HG03521 (cell line): ENCODE data around the gene CNTN4.

Experiments used
- ATAC-seq: cut with Tn5 transposase; IDR thresholded peaks from one replicate; pipeline ENCODE4 v1.9.1; 2021; ENCODE audit warnings: mild to moderate bottlenecking, moderate library complexity; ENCODE audit not compliant: unreplicated experiment

Gene CNTN4

DNA sequence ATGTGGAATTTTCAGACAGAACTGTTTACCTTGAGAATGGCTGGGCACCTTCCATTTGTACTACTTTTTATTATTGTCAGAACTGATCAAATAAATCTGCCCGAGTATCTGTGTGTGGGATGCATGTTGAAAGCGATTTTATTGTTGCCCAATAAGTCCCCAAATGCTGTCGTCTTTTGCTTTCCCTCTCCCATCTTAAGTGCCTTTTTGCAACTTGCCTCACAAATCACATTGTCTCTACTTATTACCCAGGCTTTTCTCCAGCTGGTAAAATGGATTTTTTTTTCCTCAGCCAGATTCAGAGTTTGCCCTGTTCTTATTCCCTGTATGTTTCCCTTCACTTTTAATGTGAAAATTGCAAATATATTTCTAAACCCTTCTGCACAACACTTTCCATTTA, 163.1 kb downstream of the CNTN4 start:
- ATAC-seq: no peak

DNA sequence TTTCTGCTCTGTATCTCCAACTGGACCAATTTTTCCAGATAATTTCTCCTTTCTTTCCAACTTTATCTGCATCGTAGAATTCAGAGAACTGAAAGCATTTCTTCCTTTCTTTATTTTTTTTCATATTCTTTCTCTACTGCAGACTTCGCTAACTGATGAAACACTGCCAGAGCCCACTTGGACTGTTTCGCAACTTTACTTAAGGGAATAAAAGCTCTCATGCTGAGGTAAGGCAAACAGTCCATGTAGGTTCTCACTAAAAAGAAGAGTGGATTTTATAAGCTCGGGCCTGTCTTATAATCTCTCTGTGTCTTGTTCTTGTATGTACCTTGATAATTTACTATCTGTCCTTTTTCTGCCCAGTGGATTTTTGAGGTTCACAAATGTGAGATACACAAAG, 163.5 kb downstream of the CNTN4 start:
- no peak for ATAC-seq

DNA sequence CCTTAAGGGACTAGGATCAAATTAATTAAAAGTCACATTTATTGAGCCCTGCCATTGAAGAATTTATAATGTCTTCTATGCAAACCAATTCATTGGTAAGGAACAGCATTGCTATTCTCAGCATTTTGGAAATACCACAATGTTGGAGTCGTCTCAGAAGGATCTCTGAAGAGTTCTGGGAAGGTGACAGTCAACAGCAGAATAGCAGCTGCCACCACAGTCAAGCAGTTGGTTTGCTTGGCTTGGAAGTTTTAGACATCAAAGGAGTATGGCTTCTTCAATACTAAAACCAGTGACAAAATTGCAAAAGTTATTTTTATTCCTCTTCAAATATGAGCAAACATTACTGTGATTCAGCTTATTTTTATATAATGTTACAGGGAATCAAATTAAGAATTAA, 167.9 kb downstream of the CNTN4 start:
- ATAC-seq: no peak

DNA sequence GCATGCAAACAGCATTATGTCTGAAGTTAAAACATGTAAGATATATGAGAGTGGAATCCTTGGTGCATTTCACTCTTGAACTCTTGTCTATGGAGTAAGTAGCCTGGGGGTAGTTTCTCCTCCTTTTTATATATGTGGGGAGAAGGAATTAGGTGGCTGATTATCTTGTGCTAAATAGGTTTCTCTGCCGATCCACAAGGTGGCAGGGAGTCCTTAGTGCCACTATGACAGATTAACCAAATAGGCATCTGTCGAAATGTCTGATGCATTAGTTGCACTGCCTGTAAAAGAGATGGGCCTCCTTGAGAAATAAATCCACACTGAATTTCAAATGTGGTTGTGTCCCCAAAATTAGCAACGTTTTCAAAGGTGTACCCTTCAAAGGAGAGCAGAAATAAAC, 170.1 kb downstream of the CNTN4 start:
- no peak for ATAC-seq

DNA sequence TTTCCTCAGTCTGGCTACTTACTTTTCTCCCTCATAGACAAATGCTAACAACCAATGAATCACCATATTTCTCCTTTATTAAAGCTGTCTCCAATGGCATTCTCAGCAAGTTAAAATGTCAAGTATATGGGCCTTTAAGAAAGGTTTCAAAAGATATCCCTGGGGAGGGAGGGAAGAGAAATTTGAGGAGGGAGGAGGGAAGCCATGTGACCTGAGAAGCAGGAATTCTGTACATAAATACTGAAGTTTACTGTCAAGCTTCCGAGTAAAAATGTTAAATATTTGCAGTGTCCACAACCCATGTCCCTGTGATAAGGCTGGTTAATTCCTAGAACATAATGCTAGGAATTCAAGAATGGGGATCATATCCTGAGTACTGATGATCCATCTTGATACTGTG, 175.9 kb downstream of the CNTN4 start:
- ATAC-seq: no peak

DNA sequence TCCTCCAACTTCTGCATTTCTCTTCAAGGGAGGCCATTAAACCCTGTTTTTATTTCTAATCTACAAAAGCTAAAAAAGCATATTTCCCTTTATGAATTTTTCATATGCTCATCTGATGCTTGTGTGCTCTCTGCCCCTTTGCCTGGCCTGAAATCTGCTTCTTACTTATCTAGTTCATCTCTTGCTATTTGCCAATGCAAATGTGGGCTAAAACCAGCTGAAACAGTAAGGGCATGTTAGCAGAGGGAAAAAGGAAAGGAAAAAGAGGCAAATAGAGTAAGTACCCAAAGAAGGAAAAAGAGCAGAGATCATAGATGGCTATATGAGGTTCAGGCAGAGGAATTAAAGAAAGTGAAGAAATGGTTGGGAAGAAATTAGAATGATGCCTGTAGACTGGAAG, 185.2 kb downstream of the CNTN4 start:
- no peak for ATAC-seq

DNA sequence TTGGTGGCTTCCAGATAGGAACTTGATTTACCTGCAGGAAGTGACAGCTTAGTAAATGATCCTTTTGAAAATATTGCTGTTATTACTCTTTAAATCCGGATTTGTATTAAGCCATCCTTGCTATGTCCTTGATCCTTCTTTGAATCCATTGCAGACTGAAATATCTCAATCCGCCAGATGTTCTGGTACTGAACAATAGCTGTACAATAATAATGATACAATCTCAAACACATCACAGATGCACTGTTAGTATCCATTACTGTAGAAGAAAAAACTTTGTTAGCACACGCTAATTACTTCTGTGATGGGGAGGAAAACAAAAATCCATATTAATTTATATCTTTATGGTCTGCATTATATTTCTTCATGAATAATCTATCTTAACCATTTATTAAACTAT, 202.3 kb downstream of the CNTN4 start:
- no peak for ATAC-seq

DNA sequence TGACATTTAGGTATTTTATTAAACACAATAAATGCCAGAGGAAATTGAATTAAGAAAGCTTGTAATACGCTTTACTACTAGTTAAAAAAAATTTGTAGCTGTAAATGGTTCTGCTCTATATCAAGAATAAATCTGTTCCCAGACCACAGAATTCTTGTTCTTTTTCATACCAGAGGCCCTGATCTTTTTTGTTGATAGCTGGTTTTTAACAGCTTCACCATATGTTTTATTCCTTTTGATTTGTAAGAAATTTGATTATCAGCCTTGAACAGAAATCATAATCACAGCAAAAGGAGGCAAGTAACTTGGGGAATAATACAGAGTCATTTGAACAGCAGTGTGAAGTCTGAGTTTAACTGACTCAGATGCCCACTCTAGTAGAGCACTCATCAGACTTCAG, 202.7 kb downstream of the CNTN4 start:
- ATAC-seq: no peak

DNA sequence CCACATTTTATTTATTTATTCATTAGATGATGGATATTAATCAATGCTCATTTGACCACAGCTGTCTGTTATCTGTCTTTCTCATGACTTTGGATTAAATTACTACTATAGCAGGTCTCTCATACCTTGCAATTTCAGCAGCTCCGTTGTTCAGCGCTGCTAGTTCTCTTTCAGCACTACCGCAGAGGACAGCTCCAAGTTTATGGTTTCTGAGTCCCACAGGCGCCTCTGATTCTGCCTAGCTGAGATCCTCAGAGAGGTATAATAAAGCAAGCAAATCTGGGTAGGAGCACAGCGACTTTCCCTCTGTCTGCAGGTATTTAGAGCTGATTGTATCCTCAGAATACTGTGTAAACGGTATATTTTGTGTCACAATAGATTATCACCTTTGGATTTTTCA, 204.9 kb downstream of the CNTN4 start:
- ATAC-seq: no peak

DNA sequence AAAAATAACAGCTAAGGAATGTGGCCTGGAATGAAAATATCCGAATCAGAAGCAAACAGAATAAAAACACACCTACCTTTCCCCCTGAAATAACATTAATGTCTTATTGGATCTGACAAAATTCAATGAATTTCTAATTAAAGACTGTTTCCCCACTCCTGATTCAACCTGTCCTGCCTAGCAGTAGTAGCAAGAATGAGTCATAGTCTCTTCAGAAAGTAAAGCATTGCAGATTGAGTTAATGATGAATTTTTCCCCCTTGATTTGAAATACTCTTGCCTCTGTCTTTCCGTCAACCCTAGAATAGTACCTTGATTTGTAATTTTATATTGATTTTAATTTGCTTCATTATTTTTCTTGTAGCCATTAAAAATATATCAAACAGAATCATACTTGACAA, 212.4 kb downstream of the CNTN4 start:
- no peak for ATAC-seq

DNA sequence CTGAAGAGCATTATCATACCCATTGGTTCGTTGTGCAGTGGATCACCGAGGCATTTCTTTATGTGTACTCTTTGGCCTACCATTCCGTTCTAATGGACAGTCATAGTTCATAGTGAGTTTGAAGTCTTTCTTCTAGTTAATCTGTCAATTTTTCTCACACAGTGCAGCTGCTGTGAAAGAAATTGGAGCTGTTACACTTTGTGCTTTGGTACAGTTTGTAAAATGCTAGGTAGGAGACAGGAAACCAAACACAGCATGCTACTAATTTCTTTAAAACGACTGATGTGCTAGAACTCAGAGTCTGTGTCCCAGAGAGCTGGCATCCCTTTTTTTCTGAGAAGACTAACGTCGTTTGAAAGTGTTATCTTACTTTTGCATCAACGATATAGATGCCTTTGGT, 218.9 kb downstream of the CNTN4 start:
- no peak for ATAC-seq

DNA sequence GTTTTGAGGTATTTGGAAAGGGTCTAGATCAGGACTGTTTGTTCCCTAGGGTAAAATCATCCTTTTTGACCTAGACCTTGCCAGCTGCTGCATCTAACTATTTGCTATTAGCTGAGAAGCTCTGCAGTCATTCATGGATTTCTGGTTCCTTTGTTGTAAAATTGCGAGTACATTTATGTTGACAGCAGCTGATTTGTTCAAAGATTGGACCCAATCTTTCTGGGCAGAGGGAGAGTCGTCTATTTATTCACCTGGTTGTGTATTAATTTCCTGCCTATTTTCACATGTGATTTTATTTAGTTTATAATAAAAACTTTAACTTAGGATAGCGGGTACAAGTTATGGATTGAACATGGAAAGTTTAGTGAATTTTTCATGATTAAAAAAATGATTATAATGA, 236.3 kb downstream of the CNTN4 start:
- no peak for ATAC-seq

DNA sequence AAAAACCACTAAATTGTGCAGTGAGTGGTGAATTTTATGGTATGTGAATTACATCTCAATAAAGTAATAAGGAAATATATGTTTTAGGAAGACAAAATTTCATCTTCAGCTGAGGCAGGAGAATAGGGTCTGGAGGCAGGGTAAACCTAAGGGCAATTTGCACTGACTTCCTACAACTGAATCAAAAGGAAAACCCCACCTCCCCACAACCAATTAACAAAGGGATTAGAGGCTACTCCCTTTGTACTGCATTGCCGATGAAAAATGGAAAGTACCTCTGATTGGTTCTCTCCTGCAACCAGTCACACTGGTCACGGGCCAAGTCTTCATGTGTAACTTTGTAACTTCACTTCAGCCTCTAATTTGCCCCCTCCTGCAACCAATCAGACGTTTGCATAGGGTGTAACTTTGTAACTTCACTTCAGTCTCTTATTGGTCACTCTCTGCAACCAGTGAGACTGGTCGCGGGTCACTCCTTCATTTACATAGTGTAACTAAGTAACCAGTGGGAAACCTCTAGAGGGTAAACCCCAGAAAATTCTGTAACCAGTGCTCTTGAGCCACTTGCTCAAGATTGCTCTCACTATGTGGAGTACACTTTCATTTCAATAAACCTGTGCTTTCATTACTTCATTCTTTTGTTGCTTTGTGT, 244.5 kb downstream of the CNTN4 start:
- no peak for ATAC-seq

DNA sequence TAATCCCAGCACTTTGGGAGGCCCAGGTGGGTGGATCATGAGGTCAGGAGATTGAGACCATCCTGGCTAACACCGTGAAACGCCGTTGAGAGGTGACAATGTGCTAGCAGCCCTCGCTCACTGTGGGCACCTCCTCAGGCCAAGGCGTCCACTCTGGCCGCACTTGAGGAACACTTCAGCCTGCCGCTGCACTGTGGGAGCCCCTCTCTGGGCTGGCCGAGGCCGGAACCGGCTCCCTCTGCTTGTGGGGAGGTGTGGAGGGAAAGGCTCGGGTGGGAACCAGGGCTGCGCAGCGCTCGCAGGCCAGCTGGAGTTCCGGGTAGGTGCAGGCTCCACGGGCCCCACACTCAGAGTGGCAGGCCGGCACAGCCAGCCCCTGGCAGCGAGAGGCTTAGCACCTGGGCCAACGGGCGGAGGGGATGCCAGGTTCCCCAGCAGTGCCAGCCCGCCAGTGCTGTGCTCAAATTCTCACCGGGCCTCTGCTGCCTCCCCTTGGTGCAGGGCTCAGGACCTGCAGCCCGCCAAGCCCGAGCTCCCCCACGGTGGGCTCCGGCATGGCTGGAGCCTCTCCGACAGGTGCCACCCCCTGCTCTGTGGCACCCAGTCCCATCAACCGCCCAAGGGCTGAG, 253.6 kb downstream of the CNTN4 start:
- ATAC-seq: no peak

DNA sequence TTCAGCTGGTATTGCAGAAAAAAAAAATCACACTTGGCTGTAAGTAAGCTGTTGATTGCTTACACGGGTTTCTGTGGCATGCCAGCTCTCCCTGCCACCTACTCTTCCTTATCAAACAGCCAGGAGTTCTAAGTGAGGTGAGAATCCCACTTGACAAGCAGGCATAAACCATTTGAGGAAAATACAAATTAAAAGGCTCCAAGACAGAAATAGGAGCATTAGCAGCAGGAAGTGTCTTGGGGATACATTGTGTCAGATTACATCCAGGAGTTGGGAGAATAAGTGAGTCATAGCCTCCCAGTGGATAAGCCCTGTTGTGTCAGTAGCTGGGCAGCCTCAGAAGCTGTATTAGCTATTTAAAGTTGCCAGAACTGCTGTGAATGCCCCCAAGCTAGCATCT, 256.0 kb downstream of the CNTN4 start:
- no peak for ATAC-seq

DNA sequence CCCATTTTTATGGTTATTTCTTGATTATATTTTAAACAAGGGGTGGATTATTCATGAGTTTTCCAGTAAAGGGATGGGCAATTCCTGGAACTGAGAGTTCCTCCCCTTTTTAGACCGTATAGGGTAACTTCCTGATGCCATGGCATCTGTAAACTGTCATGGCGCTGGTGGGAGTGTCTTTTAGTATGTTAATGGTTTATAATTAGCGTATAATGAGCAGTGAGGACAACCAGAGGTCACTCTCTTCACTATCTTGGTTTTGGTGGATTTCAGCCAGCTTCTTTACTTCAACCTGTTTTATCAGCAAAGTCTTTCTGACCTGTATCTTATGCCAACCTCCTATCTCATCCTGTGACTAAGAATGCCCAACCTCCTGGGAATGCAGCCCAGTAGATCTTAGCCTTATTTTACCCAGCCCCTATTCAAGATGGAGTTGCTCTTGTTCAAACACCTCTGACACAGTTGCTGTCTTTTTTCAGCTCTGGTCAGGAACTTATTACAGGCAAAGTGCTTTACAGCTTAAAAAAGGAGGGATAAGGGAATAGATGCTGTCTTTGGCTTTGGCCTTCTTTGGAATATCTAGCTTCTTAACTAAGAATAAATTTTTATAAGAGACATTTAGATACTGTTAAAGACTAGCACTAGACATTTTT, 257.8 kb downstream of the CNTN4 start:
- ATAC-seq: no peak

DNA sequence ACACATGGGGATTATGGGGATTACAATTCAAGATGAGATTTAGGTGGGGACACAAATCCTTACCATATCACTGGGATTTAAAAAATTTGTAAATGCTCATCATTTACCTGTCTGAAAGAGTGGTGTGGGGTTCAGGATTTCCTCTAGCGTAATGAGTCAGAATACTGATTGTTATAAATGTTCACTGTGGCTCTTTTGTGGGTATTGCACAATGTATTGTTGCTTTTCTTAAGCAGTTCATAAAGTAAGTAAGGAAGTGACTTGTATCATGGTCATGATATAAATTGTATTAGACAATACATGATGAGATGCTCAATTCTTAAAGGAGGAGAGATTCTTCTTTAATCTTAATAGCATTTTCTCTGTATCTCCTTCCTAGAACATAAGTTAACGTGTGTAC, 262.1 kb downstream of the CNTN4 start:
- ATAC-seq: no peak

DNA sequence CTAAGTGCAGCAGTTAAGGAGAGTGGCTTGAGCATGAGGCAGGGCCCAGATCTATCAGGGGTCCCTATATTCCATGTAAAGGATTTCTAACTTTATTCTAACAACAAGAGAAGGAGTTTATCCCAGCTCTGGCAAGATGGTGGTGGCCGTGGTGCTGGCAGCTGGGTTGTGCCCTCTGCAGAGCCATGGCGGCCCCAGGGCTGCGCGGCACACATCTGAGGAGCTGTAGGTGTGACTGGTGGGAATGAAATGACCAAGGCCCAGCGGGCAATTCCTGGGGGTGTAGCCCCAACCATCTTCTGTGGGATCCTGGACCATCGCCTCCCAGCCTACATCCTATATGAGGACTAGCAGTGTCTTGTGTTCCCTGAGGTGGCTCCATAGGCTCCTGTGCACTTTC, 263.5 kb downstream of the CNTN4 start:
- ATAC-seq: no peak

DNA sequence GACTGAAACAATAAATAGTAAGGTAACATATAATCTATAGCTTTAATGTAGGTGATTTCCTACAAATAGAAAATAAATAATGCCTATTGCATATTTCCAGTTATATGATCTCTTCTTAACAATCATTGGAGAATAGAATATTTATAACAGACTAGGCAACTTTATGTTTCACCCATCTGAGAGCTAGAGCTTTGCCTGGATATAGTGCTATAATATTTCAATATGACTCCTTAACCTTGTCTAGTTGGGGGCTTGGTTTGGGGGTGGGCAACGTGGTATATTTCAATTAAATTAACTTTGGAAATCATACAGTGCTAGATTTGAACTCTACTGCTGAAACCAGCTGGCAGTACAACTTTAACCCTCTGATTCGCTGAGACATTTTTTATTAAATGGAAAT, 265.2 kb downstream of the CNTN4 start:
- ATAC-seq: no peak

DNA sequence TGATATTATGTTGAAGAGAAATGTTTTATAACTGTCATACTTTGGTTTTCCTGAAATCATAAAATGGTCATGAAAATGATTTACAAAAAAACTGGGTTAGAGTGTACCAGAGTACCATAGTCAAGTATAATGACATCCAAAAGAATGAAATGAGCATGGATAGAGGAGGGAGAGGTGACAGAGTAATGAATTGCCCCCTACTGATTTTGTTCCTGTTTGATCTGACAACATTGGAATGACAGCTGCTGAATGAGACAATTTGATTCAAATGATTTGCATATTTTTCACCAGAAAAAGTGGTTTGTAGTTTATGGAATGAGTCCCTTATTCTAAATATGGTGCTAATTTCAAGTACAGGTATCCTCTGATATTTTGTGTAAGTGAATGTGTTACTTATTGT, 271.7 kb downstream of the CNTN4 start:
- ATAC-seq: no peak

DNA sequence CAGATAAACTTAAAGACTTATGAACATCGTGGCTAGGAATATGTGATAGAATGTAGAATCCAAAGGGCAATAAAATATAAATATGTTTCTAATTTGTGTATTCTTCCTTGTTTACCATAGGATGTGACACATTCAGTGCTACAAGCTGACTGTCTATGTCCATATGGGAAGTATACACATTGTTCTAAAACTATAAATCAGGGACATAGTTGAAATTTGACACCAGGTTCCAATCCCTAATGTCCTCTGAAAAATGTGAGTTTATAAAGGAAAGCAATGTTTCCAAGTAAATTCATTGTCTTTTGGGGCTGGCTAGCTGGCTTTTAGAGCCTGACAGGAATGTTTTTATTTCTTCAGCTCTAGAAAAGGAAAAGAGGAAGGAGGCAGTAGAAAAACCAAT, 273.6 kb downstream of the CNTN4 start:
- ATAC-seq: no peak

DNA sequence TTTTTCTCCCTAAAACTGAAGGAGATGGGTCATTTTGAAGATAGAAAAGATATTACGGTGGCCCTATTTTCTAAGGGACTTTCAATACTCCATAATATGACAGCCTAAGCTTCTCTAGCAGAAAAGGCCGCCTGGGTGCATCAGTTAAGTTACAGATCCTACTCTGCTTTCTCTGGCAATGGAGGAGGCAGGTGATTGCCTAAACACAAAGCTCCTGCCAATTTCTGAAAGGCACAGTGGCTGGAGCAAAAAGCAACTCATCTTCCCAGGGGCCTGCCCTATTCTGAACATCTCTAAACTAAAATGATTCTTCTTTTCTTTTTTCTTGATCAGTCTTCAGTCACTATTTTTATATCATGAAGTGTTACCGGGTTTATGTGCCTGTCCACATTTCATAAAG, 276.7 kb downstream of the CNTN4 start:
- no peak for ATAC-seq

DNA sequence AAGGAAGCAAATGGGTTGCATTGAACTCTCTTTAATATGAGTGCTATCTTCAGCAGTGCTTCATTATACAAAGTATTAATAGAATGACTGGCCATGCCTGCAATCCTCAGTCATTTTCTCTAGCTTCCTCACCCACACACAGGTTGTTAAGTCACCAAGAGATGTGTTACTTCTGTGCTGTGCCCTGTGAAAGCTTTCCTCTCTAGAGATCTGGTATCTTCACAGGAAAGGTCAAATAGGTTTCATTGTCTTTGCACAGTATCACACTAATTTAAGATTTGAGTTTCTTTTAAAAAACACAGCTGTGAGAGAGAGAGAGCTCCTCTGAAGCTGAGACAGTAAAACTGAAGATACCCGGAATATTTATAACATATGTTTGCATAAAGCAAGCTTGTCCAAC, 278.6 kb downstream of the CNTN4 start:
- no peak for ATAC-seq
